GM12874 (cell line): ENCODE results near the gene GPR18.

Source experiments
- CTCF ChIP-seq: IDR thresholded peaks from 2 replicates; pipeline ENCODE4 v1.5.1; 2011; ENCODE audit warnings: low read depth, mild to moderate bottlenecking, control low read depth, low read length, moderate library complexity; ENCODE audit not compliant: insufficient read depth

The GPR18 gene

GRCh38 chr13:99280166-99280565 lies 22.0 kb upstream of the GPR18 start:
- no peak for TF ChIP-seq CTCF

GRCh38 chr13:99279637-99280036 lies 21.5 kb upstream of the GPR18 start:
- TF ChIP-seq CTCF: no peak

- no peak for TF ChIP-seq CTCF
Measured at GRCh38 chr13:99278843-99279242, 20.7 kb upstream of the GPR18 start.

- no peak for TF ChIP-seq CTCF
Measured at GRCh38 chr13:99278200-99278599, 20.0 kb upstream of the GPR18 start.

GRCh38 chr13:99277629-99278028 lies 19.4 kb upstream of the GPR18 start:
- TF ChIP-seq CTCF: no peak

- no peak for TF ChIP-seq CTCF
Measured at GRCh38 chr13:99276706-99277105, 18.5 kb upstream of the GPR18 start.

GRCh38 chr13:99275093-99275469 lies 16.9 kb upstream of the GPR18 start:
- no peak for TF ChIP-seq CTCF

GRCh38 chr13:99273128-99273527 lies 14.9 kb upstream of the GPR18 start:
- no peak for TF ChIP-seq CTCF
